ENCODE results near the gene AUTS2.

DNA sequence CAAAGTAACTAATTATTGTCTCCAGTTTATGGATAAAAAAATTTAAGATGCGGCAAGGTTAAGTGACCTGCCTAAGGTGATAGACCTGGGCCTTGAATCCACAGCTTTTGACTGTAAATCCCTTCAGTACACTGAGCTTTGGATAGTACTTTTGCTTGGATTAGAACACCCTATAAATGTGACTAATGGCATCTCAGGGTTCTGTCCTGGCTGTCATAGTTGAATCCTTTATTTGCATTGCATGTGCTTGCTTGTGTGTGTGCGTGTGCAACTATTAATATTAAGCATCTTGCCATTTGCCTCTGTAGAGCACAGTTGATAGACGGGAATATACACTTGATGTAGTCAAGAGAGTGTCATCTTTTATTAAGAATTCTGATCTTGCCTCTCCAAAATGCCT, 228.0 kb downstream of the AUTS2 start:
- no peak for TF ChIP-seq MYNN (tag by site-specific recombination; IDR thresholded peaks at IDR 0.05; ENCODE audit: borderline replicate concordance)
- TF ChIP-seq, protein P1, sequence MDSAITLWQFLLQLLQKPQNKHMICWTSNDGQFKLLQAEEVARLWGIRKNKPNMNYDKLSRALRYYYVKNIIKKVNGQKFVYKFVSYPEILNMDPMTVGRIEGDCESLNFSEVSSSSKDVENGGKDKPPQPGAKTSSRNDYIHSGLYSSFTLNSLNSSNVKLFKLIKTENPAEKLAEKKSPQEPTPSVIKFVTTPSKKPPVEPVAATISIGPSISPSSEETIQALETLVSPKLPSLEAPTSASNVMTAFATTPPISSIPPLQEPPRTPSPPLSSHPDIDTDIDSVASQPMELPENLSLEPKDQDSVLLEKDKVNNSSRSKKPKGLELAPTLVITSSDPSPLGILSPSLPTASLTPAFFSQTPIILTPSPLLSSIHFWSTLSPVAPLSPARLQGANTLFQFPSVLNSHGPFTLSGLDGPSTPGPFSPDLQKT (IDR thresholded peaks at IDR 0.05; ENCODE audit: borderline replicate concordance, low read depth, low read length) = no peak
